ENCODE results near the gene CYP4F2.

DNA sequence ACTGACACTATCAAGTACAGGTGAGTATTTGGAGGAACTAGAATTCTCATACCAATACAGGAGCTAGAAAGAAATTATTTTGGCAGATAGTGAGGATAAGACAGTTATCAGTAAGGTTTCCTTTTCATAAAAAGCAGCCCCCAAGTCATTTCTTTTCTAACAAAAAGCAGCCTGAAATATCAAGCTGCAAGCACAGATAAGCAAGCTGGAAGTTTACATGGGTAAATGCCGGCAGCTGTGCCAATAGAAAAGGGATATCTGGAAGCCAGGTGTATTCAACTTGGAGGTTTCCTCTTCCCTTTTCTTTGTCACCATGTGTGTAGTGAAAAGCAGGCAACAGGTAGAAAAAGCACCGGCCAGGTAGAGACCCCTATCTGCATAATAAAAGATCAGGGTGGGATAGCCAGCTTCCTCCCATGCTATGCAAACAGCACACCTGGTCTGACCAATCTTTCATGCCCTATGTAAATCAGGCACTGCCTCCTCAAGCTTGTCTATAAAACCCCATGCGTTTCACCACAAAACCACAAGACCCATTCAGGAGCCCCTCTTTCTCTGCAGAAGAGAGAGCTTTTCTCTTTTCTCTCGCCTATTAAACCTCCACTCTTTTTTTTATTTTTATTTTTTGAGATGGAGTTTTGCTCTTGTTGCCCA lies 22.9 kb downstream of the CYP4F2 start:
- no peak for TF ChIP-seq POLR2A (IDR thresholded peaks at IDR 0.05)
- TF ChIP-seq, protein P1, sequence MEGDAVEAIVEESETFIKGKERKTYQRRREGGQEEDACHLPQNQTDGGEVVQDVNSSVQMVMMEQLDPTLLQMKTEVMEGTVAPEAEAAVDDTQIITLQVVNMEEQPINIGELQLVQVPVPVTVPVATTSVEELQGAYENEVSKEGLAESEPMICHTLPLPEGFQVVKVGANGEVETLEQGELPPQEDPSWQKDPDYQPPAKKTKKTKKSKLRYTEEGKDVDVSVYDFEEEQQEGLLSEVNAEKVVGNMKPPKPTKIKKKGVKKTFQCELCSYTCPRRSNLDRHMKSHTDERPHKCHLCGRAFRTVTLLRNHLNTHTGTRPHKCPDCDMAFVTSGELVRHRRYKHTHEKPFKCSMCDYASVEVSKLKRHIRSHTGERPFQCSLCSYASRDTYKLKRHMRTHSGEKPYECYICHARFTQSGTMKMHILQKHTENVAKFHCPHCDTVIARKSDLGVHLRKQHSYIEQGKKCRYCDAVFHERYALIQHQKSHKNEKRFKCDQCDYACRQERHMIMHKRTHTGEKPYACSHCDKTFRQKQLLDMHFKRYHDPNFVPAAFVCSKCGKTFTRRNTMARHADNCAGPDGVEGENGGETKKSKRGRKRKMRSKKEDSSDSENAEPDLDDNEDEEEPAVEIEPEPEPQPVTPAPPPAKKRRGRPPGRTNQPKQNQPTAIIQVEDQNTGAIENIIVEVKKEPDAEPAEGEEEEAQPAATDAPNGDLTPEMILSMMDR (IDR thresholded peaks at IDR 0.05 in 4 of 5, conservative IDR thresholded peaks at IDR 0.05 in 1 of 5), result no peak
